T-helper 17 cell (primary cell): ENCODE results near the gene SIGLEC14. TPM values are rescaled to one million over a fixed set of nuclear protein-coding genes. Genes with fewer than 3 reads are reported as not detected.
"Not testable (repeated sequence)": the region's sequence is repeated elsewhere in the genome, so short reads cannot be mapped to it uniquely, and the experiment has no call there.

ENCODE experiments used
- ATAC-seq: fragments of 150-1000 bp; cut with Tn5 transposase; 2 replicates; pipeline ENCODE4 v1.10.0; 2021; ENCODE audit warnings: mild to moderate bottlenecking, moderate library complexity
- DNase-seq, 3 donors: peaks; one replicate each; pipeline versions ENCODE4 v3.0.0 to v3.0.0-alpha.2; 2020 to 2021
- H3K9me3 ChIP-seq: one replicate; pipeline ENCODE4 v1.7.0; 2013; ENCODE audit warnings: low read length, mild to moderate bottlenecking; ENCODE audit not compliant: control insufficient read depth, poor library complexity, severe bottlenecking
- H3K27ac Mint-ChIP-seq: one replicate; pipeline ENCODE4 v1.8.0; 2022; ENCODE audit warnings: mild to moderate bottlenecking, moderate library complexity, mixed read lengths
- H3K27me3 Mint-ChIP-seq: one replicate; pipeline ENCODE4 v1.8.0; 2022; ENCODE audit warnings: mixed read lengths
- H3K36me3 Mint-ChIP-seq: one replicate; pipeline ENCODE4 v1.8.0; 2022; ENCODE audit warnings: low read depth, mixed read lengths
- H3K4me1 Mint-ChIP-seq: one replicate; pipeline ENCODE4 v1.8.0; 2022; ENCODE audit warnings: mild to moderate bottlenecking, mixed read lengths
- H3K4me3 Mint-ChIP-seq: one replicate; pipeline ENCODE4 v1.8.0; 2022; ENCODE audit warnings: mild to moderate bottlenecking, moderate library complexity, mixed read lengths
- total RNA-seq, 4 donors: library from RNA in 2 of 4; stranded (reverse) in 2 of 4; gene quantifications; one replicate each; pipeline ENCODE4 v1.2.3 and lab custom pipeline; 2022 to 2026

SIGLEC14 gene
- total RNA-seq, 2 donors from 2014 or later: 0.86 to 3.3 TPM

DNA sequence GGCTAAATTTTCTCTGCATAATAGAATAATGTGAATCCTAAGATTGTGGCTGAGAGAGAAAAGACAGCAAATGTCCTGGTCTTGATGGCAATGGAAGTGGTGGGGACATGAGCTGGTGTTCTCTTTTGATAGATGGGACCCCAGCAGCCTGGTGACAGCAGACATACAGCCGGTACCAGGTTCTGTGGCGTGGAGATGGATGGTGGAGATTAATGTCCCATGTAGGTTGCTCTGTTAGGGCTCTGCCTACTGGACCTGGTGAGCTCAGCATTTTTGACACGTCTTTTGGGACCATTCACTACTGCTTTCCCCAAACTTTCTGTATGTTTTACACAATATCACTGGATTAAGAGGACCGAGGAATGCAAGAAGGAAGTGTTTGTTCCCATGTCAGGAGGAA lies 8.2 kb upstream of the SIGLEC14 start:
- no peak for ATAC-seq
- H3K4me1 Mint-ChIP-seq: peaks cover 10% of the 10 kb centered on the region
- peaks cover 48% of the 10 kb centered on the region for H3K27me3 Mint-ChIP-seq
- H3K27ac Mint-ChIP-seq: no peak overlapping the region
- peaks cover 7% of the 10 kb centered on the region for H3K36me3 Mint-ChIP-seq
- DNase-seq: no peak
- H3K4me3 Mint-ChIP-seq: no peak overlapping the region
- no peaks in the 10 kb centered on the region for H3K9me3 ChIP-seq

DNA sequence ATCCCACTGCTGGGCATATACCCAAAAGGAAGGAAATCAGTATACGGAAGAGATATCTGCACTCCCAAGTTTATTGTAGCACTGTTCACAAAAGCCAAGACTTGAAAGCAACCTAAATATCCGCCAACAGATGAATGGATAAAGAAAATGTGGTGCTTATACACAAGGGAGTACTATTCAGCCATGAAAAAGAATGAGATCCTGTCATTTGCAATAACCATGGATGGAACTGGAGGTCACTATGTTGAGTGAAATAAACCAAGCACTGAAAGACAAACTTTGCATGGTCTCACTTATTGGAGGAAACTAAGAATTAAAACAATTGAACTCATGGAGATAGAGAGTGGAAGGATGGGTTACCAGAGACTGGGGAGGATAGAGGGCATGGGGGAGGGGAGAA lies 6.5 kb upstream of the SIGLEC14 start:
- H3K4me1 Mint-ChIP-seq: peaks cover 10% of the 10 kb centered on the region
- H3K27ac Mint-ChIP-seq: no peak overlapping the region
- DNase-seq (no peak), ATAC-seq (no peak)
- H3K36me3 Mint-ChIP-seq: peaks cover 7% of the 10 kb centered on the region
- H3K9me3 ChIP-seq: no peaks in the 10 kb centered on the region
- H3K4me3 Mint-ChIP-seq: no peak overlapping the region
- peaks cover 62% of the 10 kb centered on the region for H3K27me3 Mint-ChIP-seq

DNA sequence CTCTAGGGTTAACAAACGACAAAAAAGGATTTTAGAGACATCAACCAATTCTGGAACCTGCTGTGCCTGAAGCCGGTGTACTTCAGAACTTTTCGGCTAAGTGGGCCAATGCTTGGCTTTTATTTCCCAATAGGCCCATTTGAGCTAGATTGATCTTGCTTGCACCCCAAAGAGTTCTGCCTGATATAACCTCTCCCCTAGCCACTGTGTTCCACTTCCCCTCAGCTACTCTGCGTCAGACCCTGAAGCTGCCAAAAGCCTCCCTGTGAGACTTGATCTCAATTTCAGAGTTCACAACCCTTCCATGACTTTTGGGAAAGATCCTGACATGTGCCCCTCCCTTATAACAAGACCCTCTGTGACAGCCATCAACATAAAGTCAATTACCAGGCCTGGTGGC lies 5.6 kb upstream of the SIGLEC14 start:
- no peak for DNase-seq
- H3K27ac Mint-ChIP-seq: no peak overlapping the region
- H3K9me3 ChIP-seq: no peaks in the 10 kb centered on the region
- peaks cover 7% of the 10 kb centered on the region for H3K36me3 Mint-ChIP-seq
- no peak overlapping the region for H3K4me3 Mint-ChIP-seq
- ATAC-seq: no peak
- peaks cover 10% of the 10 kb centered on the region for H3K4me1 Mint-ChIP-seq
- H3K27me3 Mint-ChIP-seq: peaks cover 67% of the 10 kb centered on the region

DNA sequence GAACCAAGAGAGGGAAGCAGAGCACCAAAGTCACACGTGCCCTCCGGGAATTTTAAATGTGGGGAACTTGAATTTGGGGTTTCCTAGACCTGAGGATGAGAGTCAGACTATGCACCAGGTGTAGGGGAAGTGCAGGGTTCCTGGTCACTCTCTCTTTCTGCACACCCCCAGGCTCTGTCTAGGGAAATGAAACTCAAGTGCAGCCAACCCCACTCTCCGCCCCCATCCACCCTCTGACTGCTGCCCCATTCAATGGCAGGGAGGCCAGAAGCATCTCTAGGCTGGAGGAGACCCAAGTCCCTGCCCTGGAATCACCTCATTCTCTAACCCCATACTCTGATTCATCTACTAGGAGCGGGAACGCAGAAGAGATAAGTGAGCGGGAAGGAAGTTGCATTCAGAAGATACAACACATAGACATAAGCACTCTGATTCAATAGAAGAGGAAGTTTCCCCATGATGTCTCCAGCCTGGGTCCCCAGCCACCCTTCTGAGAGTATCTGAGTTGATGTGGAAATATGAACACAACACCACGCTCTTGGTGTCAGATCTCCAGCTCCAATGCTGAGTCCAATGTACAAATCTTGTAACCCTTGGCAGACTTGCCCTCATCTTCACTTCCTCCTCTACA lies 4.7 kb upstream of the SIGLEC14 start:
- ATAC-seq (peak; percentile 71), DNase-seq (no peak)
- no peaks in the 10 kb centered on the region for H3K9me3 ChIP-seq
- Mint-ChIP-seq H3K27me3 (peaks cover 62% of the 10 kb centered on the region), H3K4me1 (peaks cover 2% of the 10 kb centered on the region), H3K4me3 (no peak overlapping the region), H3K27ac (no peak overlapping the region), H3K36me3 (peaks cover 4% of the 10 kb centered on the region)

DNA sequence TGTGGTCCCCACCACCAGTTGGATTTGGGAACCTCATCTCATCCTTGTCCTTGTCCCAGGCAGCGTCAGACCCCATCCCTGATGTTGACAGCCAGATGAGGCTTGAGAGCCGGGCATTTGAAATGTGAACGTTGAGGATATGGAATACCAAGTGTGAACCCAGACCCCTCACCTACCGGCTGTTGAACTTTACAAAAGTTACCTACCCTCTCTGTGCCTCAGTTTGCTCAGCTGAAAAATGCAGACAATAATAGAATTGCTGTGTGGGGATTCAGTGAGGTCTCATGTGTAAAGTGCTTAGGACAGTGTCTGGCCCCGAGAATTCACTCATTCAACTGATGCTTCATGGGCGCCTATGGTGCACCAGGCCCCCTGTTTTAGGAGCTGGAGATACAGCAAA lies 693 bp upstream of the SIGLEC14 start:
- no peak overlapping the region for H3K4me3 Mint-ChIP-seq
- H3K27ac Mint-ChIP-seq: no peak overlapping the region
- H3K4me1 Mint-ChIP-seq: peaks cover 9% of the 10 kb centered on the region
- H3K27me3 Mint-ChIP-seq: peaks cover 62% of the 10 kb centered on the region
- H3K9me3 ChIP-seq: no peaks in the 10 kb centered on the region
- no peak for DNase-seq
- no peak for ATAC-seq
- peaks cover 9% of the 10 kb centered on the region for H3K36me3 Mint-ChIP-seq

DNA sequence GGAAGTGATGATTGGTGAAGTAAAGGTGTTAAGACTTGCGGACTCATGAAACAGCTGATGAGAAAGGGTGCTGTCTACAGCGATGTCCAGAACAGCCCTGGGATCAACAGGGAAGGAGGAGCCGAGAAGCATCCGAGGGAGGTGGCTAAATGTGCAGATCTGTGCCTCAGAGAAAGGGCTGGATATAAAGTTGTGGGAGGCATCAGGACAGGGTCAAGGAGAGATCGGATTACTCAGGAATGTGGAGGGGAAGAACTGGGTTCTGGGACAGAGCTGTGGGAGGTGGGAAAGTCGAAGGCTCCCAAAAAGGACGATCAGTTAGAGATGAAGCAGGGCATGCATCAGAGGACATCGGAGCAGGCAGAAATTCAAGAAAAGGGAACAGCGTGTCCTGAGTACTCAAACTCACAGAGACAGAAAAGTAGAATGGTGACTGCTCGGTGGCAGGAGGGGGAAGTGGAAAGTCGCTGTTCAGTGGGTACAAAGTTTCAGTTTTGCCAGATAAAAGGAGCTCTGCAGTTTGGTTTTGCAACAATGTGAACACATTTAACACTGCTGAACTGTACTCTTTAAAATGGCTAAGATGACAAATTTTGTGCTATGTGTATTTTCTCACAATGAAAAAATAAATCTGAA lies 1.9 kb downstream of the SIGLEC14 start:
- Mint-ChIP-seq H3K4me1 (peaks cover 9% of the 10 kb centered on the region), H3K36me3 (peaks cover 6% of the 10 kb centered on the region), H3K27ac (no peak overlapping the region), H3K27me3 (peaks cover 54% of the 10 kb centered on the region), H3K4me3 (peak overlapping the region; percentile 63)
- H3K9me3 ChIP-seq: no peaks in the 10 kb centered on the region
- ATAC-seq (no peak), DNase-seq (no peak)

DNA sequence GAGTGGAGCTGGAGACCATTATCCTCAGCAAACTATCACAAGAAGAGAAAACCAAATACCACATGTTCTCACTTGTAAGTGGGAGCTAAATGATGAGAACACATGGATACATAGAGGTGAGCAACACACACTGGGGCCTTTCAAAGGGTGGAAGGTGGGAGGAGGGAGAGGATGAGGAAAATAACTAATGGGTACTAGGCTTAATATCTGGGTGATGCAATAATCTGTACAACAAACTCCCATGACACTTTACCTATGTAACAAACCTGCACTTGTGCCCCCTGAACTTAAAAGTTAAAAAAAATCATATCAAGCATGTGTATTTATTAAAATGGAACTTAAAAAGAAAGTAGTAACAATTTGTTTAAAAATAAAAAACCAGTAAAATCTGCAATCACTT lies 5.0 kb downstream of the SIGLEC14 start:
- peaks cover 57% of the 10 kb centered on the region for H3K27me3 Mint-ChIP-seq

DNA sequence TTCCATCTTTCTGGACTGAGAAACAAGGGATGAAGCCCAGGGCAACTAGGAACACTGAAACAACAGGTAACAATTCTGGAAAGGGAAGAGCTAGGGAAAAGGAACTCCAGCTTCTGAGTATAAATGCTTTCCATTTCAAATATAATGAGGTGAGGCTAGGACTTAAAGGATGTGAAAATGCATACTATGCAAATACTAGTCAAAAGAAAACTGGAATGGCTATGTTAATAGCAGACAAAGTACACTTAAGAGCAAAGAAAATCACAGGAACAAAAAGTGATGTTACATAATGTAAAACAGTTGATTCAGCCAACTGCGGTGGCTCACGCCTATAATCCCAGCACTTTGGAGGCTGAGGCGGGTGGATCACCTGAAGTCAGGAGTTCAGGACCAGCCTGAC lies 6.2 kb downstream of the SIGLEC14 start:
- no peak overlapping the region for H3K27ac Mint-ChIP-seq
- peaks cover 56% of the 10 kb centered on the region for H3K27me3 Mint-ChIP-seq
- peaks cover 9% of the 10 kb centered on the region for H3K4me1 Mint-ChIP-seq
- H3K36me3 Mint-ChIP-seq: peaks cover 6% of the 10 kb centered on the region
- ATAC-seq (no peak), DNase-seq (no peak)
- no peaks in the 10 kb centered on the region for H3K9me3 ChIP-seq
- H3K4me3 Mint-ChIP-seq: no peak overlapping the region

More for the DNA sequence above, 5.0 kb downstream of the SIGLEC14 start:
- H3K9me3 ChIP-seq: no peaks in the 10 kb centered on the region
- ATAC-seq (no peak), DNase-seq (no peak)
- peaks cover 9% of the 10 kb centered on the region for H3K4me1 Mint-ChIP-seq
- peaks cover 6% of the 10 kb centered on the region for H3K36me3 Mint-ChIP-seq
- no peak overlapping the region for H3K4me3 Mint-ChIP-seq
- H3K27ac Mint-ChIP-seq: no peak overlapping the region

DNA sequence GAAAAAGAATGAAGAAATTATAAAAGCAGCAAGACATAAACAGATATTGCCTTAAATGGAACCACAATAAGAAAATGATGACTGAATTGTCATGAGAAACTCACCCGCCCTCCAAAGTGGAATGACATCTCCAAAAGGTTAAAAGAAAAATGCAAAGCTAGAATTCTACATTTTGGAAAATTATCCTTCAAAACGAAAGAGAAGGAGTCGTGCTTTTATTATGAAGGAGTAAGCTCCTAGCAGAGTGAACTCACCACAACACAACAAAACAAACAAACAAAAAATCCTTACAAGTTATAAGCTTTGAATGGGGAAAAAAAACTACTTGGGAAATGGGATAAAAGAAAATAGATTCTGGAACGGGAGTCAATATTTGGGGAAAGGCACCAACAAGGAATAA lies 6.7 kb downstream of the SIGLEC14 start:
- Mint-ChIP-seq H3K27ac (no peak overlapping the region), H3K4me1 (peaks cover 9% of the 10 kb centered on the region), H3K27me3 (peaks cover 51% of the 10 kb centered on the region), H3K4me3 (no peak overlapping the region), H3K36me3 (peaks cover 6% of the 10 kb centered on the region)
- no peaks in the 10 kb centered on the region for H3K9me3 ChIP-seq
- DNase-seq (no peak), ATAC-seq (no peak)

DNA sequence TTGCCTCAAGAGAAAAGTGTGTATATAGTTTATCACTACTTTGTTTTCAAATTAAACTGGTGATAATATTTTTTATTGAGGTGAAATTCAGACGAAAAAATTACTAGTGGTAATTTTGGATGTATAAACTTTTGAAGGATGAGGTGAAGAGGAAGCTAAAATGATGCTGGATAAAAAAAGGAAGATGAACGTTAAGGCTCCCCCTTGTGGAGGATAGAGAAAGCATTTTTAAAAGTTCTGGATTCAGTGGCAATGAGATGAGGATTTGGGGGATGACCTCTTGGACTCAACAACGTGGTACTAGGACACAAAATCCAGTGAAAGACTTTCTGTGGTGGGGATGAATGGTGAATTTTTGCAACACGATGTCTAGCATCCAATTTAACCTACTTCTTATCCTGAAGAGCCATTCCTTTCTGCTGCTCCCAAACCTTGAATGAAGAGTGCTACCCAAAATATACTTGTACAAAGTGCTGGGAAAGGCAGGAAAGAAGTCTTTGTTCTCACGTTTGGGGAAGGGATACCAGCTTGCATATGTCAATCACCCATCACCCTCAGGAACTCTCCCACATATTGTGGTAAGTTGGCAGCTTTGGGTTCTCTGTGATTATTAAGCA lies 9.2 kb downstream of the SIGLEC14 start:
- ATAC-seq: no peak
- Mint-ChIP-seq H3K27ac (no peak overlapping the region), H3K4me3 (no peak overlapping the region), H3K4me1 (peaks cover 2% of the 10 kb centered on the region), H3K36me3 (no peaks in the 10 kb centered on the region), H3K27me3 (peaks cover 38% of the 10 kb centered on the region)
- H3K9me3 ChIP-seq: no peaks in the 10 kb centered on the region
- DNase-seq: no peak

DNA sequence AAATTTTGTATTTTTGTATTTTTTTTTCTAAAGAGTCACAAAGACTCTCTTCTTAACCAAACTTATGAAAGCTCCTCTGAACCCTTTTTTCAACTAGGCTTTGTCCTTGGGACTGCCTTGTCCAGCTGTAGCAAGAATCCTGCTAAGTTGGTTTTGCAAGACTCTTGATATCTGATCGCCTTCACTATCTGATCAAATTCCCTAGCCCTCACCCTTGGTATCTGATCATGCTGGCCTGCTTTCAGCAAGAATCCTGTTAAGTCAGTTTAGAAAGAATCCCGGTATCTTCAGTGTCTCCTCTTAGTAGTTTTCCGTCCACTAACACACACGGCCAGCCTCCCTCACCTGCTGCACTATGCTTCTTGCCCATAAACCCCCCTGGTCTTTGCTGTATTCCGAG lies 14.5 kb downstream of the SIGLEC14 start:
- Mint-ChIP-seq H3K4me1 (no peaks in the 10 kb centered on the region), H3K27ac (no peak overlapping the region), H3K36me3 (peaks cover 2% of the 10 kb centered on the region), H3K4me3 (no peak overlapping the region), H3K27me3 (peaks cover 26% of the 10 kb centered on the region)
- DNase-seq: no peak
- no peaks in the 10 kb centered on the region for H3K9me3 ChIP-seq
- no peak for ATAC-seq

DNA sequence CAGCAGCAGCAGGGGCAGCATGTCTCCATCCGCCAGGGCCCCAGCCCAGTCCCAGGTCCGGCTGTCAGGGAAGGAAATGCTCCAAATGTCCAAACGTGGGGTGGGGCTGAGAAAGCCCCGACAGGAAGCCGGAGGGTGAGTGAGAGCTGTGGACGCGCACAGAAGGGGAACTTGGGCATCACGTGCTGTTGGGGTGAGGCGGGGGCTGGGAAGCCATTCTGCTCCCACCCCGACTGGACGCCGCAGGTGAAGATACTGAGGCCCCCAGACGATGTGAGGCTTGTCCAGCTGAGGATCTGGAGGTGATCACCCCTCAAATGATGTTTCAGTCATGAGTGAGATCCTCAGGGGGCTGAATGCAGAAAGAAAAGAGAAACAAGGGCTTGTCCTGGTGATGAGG lies 16.3 kb downstream of the SIGLEC14 start, which contains the start of gene SIGLEC5:
Gene SIGLEC5, minus strand, starts transcription at position 87 of the 400 bp plus-strand sequence. Its CDS starts 66 bp downstream, at position 21.
- Mint-ChIP-seq H3K4me3 (peak within 1 kb of the TSS; percentile 49), H3K27me3 (peaks cover 40% of the 10 kb centered on the region)
- H3K36me3 Mint-ChIP-seq, DNase-seq, H3K4me1 Mint-ChIP-seq, H3K27ac Mint-ChIP-seq, H3K9me3 ChIP-seq: not testable (repeated sequence)
- ATAC-seq: peak; percentile 33

DNA sequence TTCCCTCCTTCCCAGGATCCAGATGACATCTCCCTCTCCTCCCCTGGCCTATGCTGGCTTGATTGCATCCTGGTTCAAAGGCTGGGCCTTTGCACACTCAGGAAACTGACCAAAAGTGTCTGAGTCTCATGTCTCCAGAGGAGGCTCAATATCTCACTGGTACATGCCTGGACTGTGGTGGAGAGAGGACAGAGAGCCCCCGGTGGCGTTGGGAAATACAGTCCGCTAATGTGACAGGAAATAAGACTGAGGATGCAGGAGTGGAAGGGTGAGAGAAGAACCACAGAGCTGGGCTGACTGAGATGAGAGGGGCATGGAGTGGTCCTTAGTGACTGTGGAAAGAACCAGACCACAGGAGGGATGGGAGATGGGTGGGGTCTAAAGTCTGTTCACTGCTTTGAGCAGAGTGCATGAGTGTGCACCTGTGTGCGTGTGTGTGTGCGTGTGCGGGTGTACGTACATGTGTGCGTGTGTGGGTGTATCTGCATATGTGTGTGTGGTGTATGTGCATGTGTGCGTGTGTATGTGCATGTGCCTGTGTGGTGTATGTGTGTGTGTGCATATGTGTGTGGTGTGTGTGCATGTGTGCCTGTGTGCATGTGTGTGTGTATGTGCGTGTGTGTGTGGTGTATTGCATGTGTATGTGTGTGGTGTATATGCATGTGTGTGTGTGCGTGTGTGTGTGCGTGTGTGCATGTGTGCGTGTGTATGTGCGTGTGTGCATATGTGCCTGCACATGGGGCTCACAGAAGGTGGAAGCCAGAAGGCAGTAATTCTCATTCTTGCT lies 18.3 kb downstream of the SIGLEC14 start:
- ATAC-seq (no peak), DNase-seq (no peak)
- peaks cover 52% of the 10 kb centered on the region for H3K27me3 Mint-ChIP-seq
- no peaks in the 10 kb centered on the region for H3K4me1 Mint-ChIP-seq
- H3K9me3 ChIP-seq: no peaks in the 10 kb centered on the region
- H3K36me3 Mint-ChIP-seq: peaks cover 6% of the 10 kb centered on the region
- H3K4me3 Mint-ChIP-seq: no peak overlapping the region
- no peak overlapping the region for H3K27ac Mint-ChIP-seq
